ENCODE results near the gene AHNAK.
"Not testable (repeated sequence)": the region's sequence is repeated elsewhere in the genome, so short reads cannot be mapped to it uniquely, and the experiment has no call there.

AHNAK gene

GRCh38 chr11:62574363-62575071 is 27.9 kb upstream of the AHNAK start:
- no peak for DNase-seq

- peak; percentile 97 for DNase-seq
Observed at GRCh38 chr11:62573592-62574362, 27.2 kb upstream of the AHNAK start, which contains the start of gene EEF1G. Gene EEF1G (minus strand): TSS chr11:62573891. CDS start chr11:62573842, 49 bp downstream.

DNA sequence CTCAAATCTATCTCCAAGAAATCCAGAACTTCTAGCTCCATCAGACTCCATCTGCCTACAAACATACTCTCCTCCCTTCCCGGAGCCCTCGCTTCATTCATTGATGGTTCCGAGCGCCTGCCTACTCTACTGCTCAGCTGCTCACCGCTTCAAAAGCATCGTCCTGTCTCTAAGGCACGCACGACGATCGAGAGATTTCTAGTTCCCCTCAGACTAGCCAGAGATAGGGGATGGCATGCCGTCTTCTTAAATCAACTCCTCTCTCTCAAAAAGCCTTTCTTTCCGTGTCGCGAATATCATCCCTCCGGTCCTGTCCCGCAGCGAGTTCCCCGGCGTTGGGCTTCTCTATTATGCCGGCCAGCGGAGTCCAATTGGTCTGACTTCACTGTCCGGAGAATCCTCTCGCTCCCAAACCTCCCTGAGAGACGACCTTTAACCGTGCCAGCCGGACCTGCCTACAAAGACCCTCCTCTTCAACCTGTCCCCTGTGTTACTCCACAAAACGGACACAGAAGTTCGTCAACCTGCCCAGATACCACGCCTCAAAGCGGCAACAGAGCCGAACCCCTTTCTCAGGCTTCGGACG is 26.5 kb upstream of the AHNAK start:
- DNase-seq = no peak

GRCh38 chr11:62572431-62572830 is 25.8 kb upstream of the AHNAK start:
- DNase-seq = no peak

- not testable (repeated sequence) for DNase-seq
Observed at GRCh38 chr11:62571493-62571892, 24.9 kb upstream of the AHNAK start.

DNA sequence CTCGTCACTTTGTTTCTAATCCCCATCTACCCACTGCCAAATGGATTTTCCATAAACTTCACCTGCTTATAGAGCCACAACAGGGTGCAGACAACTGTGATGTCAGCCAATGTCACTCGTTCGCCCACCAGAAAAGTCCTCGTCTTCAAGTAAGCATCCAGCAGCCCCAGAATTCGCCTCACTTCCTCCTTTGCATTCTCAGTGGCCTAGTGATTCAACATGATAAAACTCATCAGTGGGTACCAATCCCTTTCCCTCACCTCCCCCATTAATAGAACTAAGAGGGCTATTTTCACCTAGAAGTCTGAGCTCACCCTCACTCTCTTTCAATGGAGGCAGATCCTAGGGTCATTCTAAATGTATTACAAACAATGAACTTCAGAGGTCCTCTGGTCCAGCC is 24.3 kb upstream of the AHNAK start:
- DNase-seq = not testable (repeated sequence)

GRCh38 chr11:62569611-62570010 is 23.0 kb upstream of the AHNAK start:
- no peak for DNase-seq

DNA sequence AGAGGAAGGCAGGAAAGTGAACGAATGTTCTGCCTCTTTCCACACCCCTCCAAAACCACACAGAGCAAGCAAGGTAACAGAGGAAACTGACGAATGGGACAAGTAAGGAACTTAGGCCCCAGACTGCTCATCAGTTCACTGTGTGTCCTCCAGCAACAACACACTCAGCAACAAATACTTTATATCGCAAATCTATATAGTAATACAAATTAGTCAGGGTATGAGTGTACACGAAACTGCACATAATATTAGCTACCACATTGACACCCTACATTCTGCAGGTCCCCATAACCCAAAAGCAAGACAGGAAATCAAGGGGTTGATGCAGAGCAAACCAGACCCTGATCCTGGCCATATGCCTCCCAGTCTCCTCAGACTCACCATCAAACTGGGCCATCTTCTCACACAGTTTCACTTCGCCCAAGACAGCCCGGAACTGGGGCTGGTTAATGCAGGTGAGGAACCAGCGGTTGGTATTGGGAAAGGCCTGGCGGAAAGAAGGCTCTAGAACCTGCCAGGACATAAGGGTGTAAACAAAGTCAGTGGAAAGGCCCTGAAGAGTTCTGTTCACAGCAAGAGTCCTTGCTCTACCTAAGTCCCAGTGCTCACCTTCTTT is 20.5 kb upstream of the AHNAK start:
- no peak for DNase-seq

GRCh38 chr11:62566247-62566646 is 19.6 kb upstream of the AHNAK start:
- no peak for DNase-seq

- no peak for DNase-seq
Observed at GRCh38 chr11:62565100-62565802, 18.6 kb upstream of the AHNAK start.

GRCh38 chr11:62561677-62562230 is 15.1 kb upstream of the AHNAK start:
- DNase-seq = not testable (repeated sequence)

- no peak for DNase-seq
Observed at GRCh38 chr11:62560566-62561103, 14.0 kb upstream of the AHNAK start.

DNA sequence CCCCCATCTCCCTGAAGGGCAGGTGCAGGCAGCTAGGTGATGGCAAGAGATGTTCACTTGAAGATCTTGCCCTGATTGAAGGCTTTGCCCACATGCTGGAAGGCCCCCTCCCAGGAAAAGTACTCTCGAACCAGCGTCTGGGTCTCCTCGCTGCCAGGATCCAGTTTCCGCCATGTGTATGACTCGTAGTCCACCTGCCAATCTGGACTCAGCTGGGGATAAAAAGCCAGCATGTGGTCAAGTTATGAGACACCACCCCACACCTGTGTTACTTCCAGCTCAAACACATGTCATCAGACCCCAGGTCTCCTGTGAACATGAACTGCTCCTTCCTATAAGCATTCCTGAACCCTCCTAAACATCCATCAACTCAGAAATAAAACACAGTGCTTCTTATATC is 13.0 kb upstream of the AHNAK start:
- DNase-seq = not testable (repeated sequence)

- DNase-seq = no peak
Observed at GRCh38 chr11:62559204-62559603, 12.6 kb upstream of the AHNAK start.

- DNase-seq = no peak
Observed at GRCh38 chr11:62558669-62559068, 12.1 kb upstream of the AHNAK start.

DNA sequence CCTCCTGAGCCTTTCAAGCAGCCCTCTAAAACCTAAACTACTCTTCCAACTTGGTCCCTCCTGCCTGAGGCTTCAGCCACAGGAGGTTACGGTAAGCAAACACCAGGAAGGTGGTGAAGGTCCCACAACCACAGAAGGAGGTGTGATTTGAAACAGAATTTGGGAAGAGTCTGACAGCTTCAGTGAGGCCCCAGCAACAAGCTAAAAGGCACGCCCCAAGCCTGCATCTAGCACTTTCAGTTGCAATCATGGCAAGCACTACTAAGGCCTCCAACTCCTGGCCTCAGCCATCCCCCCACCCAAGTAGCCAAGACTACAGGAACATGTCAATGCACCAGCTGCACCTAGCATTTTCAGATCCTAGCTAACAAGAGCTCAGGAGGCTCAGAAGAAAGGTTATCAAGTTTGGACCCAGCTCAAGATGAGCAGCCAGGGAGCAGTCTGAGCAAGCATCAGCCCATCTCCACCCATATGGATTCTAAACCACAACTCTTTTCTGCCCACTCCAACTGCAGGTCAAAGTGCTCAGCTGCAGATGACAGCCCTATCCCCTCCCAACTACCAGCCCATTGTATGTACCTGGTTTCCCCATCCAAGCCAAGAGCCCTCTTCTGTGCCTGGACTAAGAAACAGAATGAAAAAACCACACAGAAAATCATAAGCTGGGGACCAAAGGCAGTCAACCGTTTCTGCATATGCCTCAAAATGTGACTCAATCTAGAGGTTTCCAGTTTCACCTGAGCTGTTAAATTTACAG is 10.4 kb upstream of the AHNAK start:
- DNase-seq = no peak

DNA sequence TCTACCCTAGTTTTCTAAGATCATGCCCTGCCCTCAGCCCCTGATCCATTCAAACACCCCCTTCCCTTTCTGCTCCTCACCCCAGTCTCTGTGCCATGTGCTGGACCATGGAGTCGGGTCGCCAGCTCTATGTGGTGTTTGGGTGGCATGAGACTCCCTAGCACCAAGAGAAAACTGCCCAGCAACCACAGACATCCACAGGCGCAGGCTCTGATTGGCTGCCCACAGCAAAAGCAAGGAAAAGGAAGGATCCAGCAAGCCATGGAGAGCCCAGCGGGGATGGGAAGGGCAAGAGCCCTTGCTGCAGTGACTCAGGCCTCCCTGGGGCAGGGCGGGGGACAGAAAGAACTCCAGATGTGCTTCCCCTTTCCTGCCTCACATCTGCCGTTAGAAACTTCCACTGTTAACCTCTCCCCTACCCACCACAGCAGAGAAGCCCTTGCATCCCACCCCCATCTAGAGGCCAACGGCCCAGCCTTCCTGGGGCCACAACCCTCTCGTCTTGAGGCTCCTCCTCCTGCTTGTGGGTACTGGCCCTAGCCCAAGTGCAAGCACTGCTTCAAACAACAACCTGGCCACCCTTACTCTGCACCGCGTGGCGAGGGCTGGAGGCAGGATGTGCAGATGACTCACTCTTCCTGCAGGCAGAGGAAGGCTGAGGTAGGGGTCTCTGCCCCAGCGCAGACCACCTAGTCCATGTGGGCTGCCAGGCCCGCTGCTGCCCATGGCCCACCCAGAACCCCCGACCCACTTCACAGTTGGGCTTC is 9.7 kb upstream of the AHNAK start:
- DNase-seq = peak; percentile 69

GRCh38 chr11:62555464-62556107 is 9.0 kb upstream of the AHNAK start:
- no peak for DNase-seq

DNA sequence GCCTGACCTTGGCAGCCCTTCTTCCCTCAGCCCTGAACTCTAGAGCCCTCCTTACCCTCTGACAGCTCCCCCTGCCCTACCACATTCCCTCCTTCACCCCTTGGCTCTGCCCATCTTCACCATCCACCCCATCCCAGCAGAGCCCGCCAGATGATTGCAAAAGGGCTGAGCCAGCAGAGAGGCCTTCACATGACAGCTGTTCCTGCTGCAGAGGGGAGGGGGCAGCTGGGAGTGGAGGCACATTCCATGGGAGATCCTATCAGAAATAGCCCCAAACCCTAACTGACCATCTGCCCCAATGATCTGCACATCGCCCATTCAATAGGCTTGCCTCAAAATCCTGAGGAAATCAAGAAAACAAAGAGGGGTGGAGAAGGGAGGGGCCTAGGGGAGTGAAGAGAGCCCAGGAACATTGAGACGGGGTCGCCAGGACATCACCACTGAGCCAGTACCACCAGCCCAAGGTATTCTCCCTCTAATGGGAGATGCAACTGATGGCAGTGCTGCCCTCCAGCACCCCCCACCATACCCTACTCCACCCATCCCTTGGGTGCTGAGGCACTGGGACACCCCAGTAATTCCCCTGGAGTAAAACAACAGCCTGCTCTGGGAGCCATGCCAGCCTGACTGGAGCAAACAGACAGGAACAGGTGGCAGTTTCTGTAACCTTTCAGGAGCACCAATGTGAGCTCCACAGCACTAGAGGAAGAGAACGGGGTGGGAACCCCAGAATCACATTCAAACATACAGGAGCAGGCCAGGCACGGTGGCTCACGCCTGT is 8.0 kb upstream of the AHNAK start:
- DNase-seq = no peak

Data from right kidney (tissue), 1 donor.